CD4-positive, alpha-beta T cell treated with Interleukin-21 for 1 hour (primary cell): ENCODE measurements around the gene ADD1.

ENCODE experiments used
- DNase-seq: peaks from one replicate; pipeline ENCODE4 v3.0.0-alpha.2; 2020

ADD1 gene

DNA sequence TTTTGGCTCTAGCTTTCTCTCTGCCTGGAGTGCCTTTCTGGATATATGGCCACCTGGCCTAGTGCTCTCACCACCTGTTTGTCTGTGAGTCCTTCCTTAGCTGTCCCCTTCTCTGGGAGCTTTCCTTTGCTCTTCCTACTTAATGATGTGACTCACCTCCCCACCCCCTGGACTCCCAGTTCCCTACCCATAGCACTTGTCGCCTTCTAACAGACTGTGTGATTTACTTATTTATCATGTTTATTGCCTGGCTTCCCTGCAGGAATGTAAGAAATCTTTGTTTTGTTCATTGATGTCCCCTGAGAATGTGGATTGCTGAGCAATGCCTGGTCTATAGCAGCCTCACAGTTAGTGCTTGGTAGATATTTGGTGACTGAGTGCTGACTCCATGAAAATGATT lies 18.9 kb downstream of the ADD1 start:
- DNase-seq, result no peak

DNA sequence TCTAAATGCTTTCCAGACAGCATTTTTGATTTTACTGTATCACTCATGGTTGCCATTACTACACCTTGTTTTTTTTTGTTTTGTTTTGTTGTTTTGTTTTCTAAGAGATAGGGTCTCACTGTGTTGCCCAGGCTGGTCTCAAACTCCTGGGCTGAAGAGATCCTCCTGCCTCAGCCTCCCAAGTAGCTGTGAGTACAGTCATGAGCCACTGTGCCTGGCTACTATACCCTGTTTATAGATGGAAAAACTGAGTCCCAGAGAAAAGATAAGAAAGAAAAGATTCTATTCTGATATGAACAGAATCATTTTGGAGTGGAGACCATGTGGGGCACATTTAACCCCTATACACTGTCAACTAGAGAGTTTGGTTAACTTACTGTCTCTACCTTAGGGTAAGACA lies 20.0 kb downstream of the ADD1 start:
- no peak for DNase-seq

DNA sequence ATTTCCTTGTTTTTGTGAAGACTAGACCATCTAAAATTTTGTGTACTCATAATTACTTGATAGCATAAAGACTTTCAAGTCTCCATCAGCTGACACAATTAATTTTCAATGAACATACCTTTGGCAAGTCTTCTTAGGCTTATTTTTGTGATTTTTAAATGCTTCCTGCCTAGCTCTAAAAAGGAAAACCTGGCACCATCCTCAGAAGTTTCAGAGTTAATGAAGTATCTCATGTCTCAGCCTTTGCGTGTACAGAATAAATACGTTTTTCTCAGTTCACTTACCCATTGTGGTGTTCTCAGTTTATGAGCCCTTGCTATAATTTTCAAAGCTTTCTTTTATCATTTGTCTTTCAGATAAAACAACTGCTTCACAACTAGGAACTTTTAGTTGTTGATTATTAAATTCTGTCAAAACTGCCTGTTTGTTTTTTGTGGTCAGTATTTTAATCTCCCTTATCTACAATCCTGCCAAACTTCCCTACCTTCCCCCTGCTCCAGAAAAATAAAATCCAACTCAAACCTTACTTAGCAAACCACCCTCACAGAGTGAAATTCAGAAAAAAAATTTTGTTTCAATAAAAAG lies 21.6 kb downstream of the ADD1 start:
- no peak for DNase-seq

DNA sequence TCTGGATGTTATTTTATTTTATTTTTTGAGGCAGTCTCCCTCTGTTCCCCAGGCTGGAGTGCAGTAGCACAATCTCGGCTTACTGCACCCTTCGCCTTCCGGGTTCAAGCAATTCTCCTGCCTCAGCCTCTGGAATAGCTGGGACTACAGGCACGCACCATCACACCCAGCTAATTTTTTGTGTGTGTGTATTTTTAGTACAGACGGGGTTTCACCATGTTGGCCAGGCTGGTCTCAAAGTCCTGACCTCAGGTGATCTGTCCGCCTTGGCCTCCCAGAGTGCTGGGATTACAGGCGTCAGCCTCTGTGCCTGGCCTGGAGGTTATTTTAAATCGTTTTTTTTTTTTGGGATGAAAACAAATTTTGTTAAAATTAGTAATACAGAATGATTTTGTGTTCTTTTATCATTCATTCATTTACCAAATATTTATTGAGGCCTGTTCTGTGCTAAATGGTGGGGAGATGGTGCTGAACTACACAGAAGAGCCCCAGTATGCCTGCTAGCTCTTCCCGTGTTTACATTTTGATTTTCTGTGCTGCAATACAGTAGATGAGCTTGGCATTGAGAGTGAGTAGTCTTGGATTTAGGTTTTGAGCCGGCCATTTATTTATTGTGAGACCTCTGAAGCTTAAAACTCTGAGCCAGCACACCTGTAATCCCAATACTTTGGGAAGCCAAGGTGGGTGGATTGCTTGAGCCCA lies 22.7 kb downstream of the ADD1 start:
- DNase-seq, result no peak

DNA sequence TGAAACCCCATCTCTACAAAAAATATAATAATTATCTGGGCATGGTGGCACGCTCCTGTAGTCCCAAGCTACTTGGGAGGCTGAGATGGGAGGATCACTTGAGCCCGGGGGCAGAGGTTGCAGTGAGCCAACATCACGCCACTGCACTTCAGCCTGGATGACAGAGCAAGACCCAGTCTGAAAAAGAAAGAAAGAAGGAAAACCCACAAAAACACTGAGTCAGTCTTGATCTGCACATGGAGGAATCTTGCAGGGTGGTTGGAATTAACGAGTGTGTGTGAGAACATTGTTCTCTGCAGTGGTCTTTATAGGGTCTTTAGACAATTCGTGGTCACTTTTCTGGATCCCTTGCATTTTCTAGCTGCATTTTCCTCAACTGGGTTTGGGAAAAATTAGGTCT lies 23.2 kb downstream of the ADD1 start:
- no peak for DNase-seq

DNA sequence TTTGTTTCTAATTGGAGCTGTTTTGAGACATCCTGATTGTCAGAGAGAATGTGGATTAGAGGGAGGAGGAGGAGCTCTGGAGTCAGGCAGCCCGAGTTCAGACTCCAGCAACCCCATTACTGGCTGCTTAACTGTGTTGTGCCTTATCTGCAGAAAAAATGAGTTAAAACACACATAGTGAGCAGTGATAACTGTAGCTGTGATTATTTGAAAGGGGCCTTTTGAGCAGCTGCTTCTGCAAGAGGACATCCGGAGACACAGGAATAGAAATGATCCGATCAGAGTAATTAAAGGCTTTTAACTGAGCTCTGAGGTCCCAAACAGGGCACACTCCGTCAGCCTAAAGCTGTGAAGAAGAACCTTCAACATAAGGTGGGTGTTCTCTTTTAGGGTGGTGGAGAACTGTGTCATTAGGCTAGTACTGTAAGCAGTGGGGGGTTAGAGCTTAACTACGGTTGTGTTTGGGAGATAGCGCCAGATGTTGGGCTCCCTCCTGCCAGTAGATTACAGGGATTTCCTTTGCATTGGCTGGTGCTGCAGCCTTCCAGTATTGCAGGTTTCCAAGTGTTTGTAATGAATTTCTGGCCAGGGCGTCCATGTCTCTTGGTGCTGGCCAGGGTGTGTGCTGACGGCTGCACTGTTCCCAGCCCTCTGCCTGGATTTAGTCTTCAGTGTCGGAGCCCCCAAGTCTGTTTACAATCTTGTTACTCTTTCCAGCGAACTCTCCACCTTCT lies 24.3 kb downstream of the ADD1 start:
- no peak for DNase-seq

DNA sequence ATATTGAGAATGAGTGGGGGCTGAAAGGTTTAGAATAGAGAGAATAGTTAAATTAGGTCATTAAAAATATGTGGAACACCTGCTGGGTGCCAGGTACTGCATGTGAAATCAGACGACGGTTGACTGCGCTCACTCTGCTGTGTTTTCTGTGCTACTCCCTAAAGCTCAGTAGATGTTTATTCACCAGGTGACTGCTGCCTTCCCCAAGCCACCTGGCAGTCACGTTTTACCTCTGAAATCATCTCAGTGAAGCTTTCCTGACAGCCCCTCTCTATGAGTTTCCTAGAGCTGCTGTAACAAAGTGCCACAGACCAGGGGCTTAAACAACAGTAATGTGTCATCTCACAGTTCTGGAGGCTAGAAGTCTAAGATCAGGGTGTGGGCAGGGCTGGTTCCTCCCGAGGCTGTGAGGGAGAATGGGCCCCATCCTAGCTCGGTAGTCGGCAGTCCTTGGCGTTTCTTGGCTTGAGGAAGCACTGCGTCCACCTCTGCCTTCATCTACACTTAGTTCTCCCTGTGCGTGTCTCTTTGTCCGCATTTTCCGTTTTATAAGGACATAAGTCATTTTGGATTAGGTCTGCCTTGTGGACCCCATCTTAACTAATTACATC lies 25.3 kb downstream of the ADD1 start:
- no peak for DNase-seq

DNA sequence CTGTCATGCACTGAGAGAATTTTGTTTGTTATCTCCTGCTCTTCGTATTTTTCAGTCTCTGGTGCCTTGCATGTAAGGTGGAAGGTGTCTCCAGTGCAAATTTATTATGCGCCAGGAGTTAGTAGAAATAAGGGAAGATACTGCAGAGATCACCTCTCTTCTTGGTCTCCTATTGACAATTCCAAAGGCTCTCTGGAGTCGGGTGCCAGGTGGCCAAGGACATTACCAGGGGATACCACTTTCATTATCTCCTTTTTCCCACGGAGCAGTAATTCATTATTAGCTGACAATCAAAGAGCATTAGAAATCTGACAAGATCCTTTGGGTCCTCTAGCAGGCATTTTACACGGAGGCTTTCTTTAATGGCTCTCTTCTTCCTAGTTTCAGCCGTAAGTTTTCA lies 26.0 kb downstream of the ADD1 start:
- DNase-seq, result no peak

DNA sequence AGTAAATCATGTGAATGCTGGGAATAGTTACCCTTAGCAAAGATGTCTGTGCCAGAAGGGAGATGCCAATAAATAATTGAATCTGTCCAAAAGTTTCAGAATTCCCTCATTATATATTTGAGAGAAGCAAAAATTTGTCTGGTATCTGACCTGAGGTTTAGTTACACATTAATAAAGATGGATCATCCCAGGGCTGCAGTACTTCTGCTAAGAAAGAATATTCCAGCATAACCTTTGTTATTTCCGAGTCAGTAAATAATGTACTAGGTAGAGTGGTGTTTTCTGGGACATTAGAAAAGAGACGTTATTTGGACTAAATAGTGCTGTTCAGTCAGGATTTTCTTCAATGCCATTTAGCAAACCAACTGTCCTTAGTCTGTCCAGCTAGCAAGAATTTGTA lies 26.4 kb downstream of the ADD1 start:
- no peak for DNase-seq

DNA sequence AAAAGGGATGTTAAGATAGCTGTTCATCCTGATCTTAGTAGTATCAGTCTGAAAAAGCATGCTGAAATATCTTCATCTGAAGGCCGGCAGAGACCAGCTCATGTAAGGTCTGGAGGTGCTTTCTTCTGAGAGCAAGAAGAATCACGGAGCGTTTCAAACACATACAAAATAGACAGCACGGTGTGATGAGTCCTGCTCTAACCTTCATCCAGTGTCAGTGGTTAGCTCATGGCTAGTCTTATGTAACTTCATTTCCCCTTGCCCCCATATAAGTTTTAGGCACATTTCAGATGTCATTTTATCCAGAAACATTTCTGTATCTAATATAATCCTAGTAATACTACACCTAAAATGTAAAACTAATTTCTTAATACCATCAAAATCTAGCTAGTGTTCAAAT lies 27.8 kb downstream of the ADD1 start:
- DNase-seq, result no peak

DNA sequence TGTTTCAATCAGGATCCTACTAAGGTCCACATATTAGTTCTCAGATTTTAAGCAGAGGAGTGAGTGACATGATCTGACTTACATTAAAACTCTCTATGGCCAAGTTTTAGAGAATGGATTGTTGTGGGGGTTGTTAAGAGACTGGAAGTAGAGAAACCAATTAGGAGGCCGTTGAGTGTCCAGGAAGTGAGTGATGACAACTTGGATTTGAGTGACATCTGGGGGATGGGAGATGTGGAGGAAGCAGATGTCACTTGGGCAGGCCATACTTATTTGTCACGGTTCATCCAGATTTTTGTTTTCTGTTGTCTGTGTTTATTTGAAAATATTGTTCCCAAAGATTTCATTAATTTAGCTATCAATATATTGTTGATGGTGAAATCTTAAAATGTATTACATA lies 28.3 kb downstream of the ADD1 start:
- peak; percentile 7 for DNase-seq

DNA sequence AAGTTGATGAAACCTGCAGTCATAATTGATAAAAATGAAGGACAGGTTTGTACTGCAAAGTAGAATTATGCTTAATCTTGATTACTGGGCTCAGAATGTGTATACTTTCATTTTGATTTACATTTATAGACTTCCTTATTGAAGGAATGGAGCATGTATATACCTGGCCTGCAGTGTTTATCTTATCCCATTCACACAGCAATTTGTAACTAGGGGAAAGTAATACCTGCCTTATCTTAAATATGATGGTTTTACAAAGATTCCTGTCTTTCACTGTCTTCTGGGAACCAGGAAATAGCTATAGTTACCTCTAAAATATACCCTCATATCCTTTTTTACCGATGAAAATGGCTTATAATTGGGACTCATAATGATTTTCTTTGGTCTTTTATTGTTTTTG lies 29.7 kb downstream of the ADD1 start:
- DNase-seq, result no peak

DNA sequence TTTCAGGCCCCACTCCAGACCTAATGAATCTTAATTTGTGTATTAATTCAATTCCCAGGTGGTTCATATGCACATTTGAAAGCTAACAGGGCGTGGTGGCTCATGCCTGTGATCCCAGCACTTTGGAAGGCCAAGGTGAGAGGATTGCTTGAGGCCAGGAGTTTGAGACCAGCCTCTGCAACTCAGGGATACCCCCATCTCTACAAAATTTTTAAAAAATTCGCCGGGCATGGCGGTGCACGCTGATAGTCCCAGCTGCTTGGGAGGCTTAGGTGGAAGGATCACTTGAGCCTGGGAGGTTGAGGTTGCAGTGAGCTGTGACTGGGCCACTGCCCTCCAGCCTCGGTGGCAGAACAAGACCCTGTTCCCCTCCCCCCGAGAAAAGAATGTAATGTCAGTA lies 31.2 kb downstream of the ADD1 start:
- DNase-seq, result no peak

DNA sequence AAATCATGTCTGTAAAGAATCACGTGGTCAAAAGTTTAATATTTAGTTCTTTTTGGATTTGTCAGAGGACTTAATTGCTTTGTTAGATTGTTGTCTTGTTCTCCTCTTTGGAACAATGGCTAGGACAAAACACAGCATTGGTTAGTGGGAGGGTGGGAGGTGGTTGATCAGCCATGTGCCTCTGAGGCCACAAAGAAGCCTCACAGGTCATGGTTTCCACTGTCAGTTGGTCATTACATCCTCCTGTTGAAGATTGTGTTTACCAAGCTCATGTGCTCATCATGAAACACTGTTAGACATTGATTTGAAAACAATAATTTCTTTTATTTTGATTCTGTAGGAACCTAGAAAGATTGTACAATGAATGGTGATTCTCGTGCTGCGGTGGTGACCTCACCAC lies 31.9 kb downstream of the ADD1 start:
- DNase-seq, result no peak

DNA sequence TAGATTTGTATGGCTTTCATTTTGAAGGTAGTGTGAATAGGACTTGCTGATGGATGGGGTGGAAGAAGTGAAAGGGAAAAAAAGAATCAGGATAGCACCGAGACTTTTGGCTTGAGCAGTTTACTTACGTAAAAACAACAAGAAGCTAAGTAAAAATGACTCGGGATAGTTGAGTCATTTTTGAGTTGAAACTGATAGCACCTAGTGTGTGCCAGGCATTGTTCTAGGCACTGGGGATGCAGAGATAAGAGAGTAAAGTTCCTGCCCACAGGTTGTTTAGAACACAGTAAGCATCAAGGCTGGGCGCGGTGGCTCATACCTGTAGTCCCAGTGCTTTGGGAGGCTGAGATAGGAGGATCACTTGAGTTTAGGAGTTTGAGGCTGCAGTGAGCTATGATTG lies 34.7 kb downstream of the ADD1 start:
- no peak for DNase-seq

DNA sequence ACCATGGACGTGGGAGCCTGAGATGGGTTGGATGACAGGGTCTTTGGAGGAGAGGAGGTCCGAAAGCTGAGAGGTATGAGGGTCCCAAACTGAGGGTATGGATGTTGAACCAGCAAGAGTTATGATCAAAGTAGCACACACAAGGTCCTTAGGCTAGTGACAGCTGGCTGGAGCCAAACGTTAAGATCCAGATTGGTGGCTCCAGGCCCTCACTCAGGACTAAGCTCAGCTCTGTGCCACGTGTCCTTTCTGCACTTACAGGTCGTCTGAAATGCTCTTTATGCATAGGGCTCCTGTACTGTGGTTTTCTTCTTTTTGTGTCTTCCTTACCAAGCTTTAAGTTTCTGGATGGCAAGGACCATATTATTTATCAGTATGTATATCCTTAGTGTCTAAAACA lies 35.4 kb downstream of the ADD1 start:
- DNase-seq, result no peak

DNA sequence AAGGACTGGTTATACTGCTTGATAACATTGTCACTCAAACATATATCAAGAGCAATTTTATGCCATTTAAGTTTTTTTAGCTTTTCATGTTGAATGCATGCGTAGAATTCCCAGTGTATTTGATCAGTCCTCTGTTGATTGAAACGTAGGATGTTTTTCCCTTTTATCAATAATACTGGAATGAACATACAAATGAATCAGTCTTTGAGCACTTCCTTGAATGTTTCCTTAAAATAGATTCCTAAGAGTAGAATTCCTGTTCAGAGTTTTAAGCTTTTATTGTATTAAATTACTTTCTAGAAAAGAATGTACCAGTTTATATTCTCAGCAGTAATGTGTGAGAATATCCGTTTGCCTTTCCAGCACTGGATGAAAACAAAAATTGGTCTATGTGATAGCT lies 37.8 kb downstream of the ADD1 start:
- no peak for DNase-seq

DNA sequence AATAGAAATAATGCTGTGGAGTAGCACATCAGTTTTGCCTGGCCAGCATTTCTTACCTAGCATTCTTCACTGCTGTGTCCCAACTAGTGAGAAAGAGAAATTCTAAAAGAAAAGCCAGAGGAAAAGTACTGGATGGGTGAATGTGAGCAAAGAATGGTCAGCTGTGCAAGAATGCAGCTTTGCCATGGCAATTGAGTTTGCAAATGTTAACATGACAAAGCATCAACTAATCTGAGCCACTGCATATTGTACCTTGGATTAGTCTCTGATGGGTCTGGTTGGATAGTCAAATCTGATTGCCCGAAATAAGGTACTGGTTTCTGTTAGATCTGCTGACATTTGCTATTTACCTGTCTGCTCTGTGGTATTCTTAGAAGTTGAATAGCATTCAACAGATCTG lies 38.7 kb downstream of the ADD1 start:
- no peak for DNase-seq

DNA sequence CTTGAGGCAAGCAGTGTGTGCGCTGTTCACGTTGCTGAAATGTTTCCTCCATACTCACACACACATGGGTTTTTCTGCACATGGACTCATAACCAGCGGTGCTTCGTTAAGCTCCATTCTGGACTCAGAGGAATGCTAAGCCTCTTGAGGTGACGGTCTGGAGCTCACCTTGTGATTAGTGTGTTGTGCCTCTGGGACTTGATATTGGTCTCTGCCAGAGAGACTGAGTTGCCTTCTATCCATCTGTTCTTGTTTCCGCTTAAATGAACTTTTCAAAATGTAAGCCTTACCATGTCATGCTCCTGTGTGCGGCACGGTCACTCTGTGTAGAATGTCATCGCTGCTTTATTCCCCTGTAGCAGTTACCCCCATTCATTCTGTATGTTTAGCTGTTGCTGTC lies 42.5 kb downstream of the ADD1 start:
- DNase-seq, result no peak

DNA sequence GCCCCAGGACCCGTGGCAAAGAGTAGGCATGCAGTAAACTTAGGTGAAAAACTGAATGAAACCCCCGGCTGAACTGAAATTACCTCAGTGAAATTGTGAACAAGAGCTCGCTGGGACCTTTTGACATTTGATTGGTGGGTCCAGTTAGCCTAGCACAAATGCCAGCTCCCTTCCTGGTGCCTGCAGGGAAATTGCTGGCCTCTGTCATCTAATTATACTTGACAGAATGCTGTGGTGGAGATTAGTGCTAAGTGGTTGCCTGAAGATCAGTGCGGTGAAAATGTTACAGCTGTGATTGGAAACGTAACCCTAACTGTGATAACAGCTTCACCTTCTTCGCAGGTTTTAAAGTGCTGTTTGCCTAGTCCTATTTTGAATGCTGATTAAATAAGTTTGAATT lies 43.0 kb downstream of the ADD1 start:
- DNase-seq, result no peak

DNA sequence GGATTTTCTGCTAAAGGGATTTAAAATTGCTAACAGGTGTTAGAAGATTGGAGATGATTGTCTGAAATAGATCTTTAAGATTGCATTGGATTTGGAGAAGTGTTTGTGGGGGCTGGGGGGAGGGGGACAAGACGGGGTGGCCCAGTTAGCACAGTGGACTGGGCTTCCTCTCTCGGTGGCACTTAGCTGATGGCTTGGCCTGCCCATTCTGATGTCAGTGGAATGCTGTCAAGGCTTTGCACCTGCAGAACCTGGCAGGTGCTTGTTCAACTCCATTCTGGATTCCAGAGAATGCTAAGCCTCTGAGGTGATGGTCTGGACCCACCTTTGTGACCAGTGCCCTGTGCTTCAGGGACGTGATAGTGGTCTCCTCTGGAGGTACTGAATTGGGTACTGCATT lies 43.7 kb downstream of the ADD1 start:
- no peak for DNase-seq

DNA sequence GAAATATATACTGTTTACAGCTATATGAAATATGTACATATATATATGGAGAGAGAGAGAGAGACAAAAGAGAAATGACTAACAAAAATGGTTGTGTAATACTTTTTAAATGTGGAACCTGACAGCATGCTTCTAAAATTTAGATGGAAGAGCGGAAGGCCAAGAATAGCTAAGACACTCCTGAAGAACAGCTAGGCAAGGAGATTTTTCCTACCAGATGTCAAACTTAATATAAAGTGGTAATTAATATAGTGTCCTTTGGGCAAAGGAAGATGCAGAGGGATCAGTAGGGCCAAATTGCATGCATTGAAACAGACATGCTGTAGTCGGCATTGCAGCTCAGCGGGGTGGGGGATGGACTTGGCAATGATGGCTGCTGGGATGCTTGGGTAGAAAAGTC lies 45.2 kb downstream of the ADD1 start:
- no peak for DNase-seq

DNA sequence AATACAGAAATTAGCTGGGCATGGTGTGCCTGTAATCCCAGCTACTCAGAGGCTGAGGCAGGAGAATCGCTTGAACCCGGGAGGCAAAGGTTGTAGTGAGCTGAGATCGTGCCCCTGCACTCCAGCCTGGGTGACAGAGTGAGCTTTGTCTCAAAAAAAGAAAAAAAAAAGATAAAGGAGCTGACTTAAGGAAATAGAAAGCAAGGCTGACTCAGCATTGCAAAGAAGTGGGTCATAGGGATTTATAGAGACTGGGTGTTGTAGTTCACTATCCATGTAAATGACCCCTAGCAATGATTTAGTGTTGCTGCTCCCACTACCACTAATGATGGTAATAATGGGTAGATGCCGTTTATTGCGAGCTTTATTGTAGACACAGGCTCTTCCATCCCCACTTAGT lies 47.6 kb downstream of the ADD1 start:
- no peak for DNase-seq

DNA sequence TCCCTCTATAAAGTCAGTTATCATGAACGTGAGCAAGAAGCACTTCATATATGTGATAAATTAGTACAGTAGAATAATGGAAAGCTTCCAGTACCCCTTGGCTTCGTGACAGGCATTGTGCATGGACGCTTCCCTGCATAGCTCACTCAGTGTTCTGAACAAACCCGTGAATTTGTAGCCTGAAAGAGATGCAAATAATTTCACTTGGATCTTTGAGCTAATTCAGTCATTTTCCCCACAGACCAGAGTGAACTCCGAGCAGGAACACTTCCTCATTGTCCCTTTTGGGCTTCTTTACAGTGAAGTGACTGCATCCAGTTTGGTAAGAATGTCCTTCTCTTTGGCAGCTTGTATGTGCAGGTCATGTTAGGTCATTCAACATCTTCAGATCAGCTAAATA lies 50.1 kb downstream of the ADD1 start:
- DNase-seq, result no peak
